Tibial nerve (tissue), 4 donors: ENCODE measurements around the gene RHOXF2B.

Experiments used
- EP300 ChIP-seq, 2 donors: sonication (generic); formaldehyde crosslinking; IDR thresholded peaks; one replicate each; pipeline ENCODE4 v1.6.1; 2017; ENCODE audit warnings: antibody characterized with exemption in 2 of 2, mild to moderate bottlenecking in 1 of 2
- POLR2A ChIP-seq, 2 donors: fragments of 450-650 bp; IDR thresholded peaks; one replicate each; pipeline ENCODE4 v1.6.1; 2017; ENCODE audit warnings: antibody characterized with exemption in 2 of 2, mild to moderate bottlenecking in 2 of 2, moderate library complexity in 2 of 2
- TF ChIP-seq, protein P1 (sequence below), 5 experiments: fragments of 200-600 bp in 3 of 5; fragments of 450-650 bp in 2 of 5; sonication (generic) in 3 of 5; IDR thresholded peaks; one replicate each; pipeline ENCODE4 v1.5.1; 2016 to 2019; ENCODE audit warnings: antibody characterized with exemption in 5 of 5, mild to moderate bottlenecking in 3 of 5, moderate library complexity in 2 of 5

GRCh38 chrX:120125444-120125843, 48.0 kb upstream of the RHOXF2B start:
- TF ChIP-seq POLR2A (IDR thresholded peaks at IDR 0.05) (no peak), EP300 (IDR thresholded peaks at IDR 0.05) (no peak)
- TF ChIP-seq, protein P1, sequence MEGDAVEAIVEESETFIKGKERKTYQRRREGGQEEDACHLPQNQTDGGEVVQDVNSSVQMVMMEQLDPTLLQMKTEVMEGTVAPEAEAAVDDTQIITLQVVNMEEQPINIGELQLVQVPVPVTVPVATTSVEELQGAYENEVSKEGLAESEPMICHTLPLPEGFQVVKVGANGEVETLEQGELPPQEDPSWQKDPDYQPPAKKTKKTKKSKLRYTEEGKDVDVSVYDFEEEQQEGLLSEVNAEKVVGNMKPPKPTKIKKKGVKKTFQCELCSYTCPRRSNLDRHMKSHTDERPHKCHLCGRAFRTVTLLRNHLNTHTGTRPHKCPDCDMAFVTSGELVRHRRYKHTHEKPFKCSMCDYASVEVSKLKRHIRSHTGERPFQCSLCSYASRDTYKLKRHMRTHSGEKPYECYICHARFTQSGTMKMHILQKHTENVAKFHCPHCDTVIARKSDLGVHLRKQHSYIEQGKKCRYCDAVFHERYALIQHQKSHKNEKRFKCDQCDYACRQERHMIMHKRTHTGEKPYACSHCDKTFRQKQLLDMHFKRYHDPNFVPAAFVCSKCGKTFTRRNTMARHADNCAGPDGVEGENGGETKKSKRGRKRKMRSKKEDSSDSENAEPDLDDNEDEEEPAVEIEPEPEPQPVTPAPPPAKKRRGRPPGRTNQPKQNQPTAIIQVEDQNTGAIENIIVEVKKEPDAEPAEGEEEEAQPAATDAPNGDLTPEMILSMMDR (IDR thresholded peaks at IDR 0.05): no peak
